Measurements from ENCODE around the gene TYMS.

GRCh38 chr18:649341-649740 lies 8.1 kb upstream of the TYMS start:
- TF ChIP-seq EZH2 (IDR thresholded peaks at IDR 0.05; ENCODE audit: borderline replicate concordance, insufficient read depth, low read length, poor library complexity, severe bottlenecking) = no peak
- no peak for TF ChIP-seq CTCF (IDR thresholded peaks at IDR 0.05; ENCODE audit: poor library complexity, severe bottlenecking)
- no peak for TF ChIP-seq POLR2AphosphoS5 (IDR thresholded peaks at IDR 0.05)
- TF ChIP-seq RAD21 (conservative IDR thresholded peaks at IDR 0.05) = no peak
- TF ChIP-seq REST (IDR thresholded peaks at IDR 0.05; ENCODE audit: borderline replicate concordance) = no peak
- TF ChIP-seq EP300 (conservative IDR thresholded peaks at IDR 0.05; ENCODE audit: poor library complexity, severe bottlenecking) = no peak
- TF ChIP-seq SMC3 (conservative IDR thresholded peaks at IDR 0.05; ENCODE audit: poor library complexity) = no peak
